Spinal cord (tissue), 10 donors: ENCODE results near the gene TMEM108. TPM values are rescaled to one million over a fixed set of nuclear protein-coding genes. Genes with fewer than 3 reads are reported as not detected.

Source experiments
- DNase-seq, 6 donors: peaks; one replicate each; pipeline versions ENCODE4 v3.0.0 to v3.0.0-alpha.2; 2013 to 2015; ENCODE audit warnings: low spot score in 6 of 6, low read depth in 4 of 6
- H3K27ac ChIP-seq: one replicate; pipeline ENCODE4 v1.5.1; 2013; ENCODE audit warnings: low read depth, low read length, control low read depth
- H3K27me3 ChIP-seq: one replicate; pipeline ENCODE4 v1.6.1; 2013; ENCODE audit warnings: low read length; ENCODE audit not compliant: control insufficient read depth, insufficient read depth
- H3K36me3 ChIP-seq: one replicate; pipeline ENCODE4 v1.6.1; 2013; ENCODE audit warnings: low read length; ENCODE audit not compliant: control insufficient read depth, insufficient read depth
- H3K4me1 ChIP-seq: one replicate; pipeline ENCODE4 v1.6.1; 2013; ENCODE audit warnings: low read length; ENCODE audit not compliant: control insufficient read depth, insufficient read depth
- H3K4me3 ChIP-seq: one replicate; pipeline ENCODE4 v1.5.1; 2013; ENCODE audit warnings: low read depth, low read length, control low read depth
- H3K9me3 ChIP-seq: one replicate; pipeline ENCODE4 v1.6.1; 2013; ENCODE audit warnings: low read length; ENCODE audit not compliant: control insufficient read depth, insufficient read depth
- WGBS: methylation state at CpG from one replicate; pipeline ENCODE4 v1.1.5; 2013; ENCODE audit warnings: missing lambda C conversion rate; ENCODE audit not compliant: insufficient coverage; 5-methylcytosine and 5-hydroxymethylcytosine counted together
- polyA plus RNA-seq, 2 donors: library from polyadenylated mRNA; unstranded; fragments of 120-200 nt; gene quantifications; one replicate each; pipeline ENCODE4 v1.2.1, GENCODE V29; 2013; ENCODE audit not compliant: insufficient read length in 2 of 2
- total RNA-seq, 2 donors: library from RNA; depleted of rRNA in 1 of 2; stranded (reverse); fragments of 120-200 nt in 1 of 2; fragments of >200 nt in 1 of 2; gene quantifications; one replicate each; pipeline versions ENCODE4 v1.2.3 to v1.2.4, GENCODE V29; 2013 to 2014
- donor health status: healthy.

TMEM108 gene
- total and polyA plus RNA-seq, 4 donors, result 6.6 to 75.5 (median 30.5) TPM

DNA sequence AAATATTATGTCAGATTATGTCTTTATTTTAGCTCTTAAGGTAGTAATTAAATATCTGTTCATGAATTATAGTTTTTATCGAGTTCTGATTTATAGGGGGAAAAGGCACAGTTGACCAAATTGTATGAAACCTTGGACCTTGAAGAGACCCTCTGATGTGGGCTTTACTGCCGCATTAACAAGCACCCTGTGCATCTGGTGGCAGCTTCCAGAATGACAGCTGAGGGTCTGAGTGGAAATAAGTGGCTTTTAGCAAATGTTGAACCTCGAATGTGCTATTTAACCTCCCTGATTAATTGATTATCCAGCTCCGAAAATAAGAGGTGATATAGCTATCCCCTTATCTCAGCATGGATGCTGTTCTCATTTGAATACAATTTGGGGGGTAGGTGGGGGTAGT is 87.0 kb downstream of the TMEM108 start:
- H3K27ac ChIP-seq, result peak overlapping the region; percentile 34
- WGBS, result 57% methylated on average over 1 of the region's 4 CpGs
- H3K9me3 ChIP-seq, result no peaks in the 10 kb centered on the region
- no peak overlapping the region for H3K4me3 ChIP-seq
- DNase-seq, result no peak
- peaks cover 6% of the 10 kb centered on the region for H3K4me1 ChIP-seq
- no peaks in the 10 kb centered on the region for H3K27me3 ChIP-seq
- no peaks in the 10 kb centered on the region for H3K36me3 ChIP-seq

DNA sequence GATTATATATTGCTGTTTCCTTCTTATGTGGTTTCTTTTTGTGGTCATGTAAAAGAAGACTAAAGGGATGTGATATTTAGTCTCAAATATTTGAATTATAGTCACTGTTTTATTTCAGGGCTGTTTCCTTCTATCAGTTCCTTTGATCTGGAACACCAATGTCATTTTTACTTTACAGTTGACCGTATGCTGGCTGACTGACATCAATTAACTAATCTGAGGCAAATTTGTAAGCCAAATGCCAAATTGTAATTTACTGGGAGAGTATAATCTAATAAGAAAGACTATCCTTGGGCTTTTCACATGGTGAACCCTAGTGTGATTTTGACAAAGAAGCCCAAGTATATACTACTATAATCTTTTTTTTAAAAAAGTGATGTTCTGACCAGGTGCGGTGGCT is 87.6 kb downstream of the TMEM108 start:
- H3K9me3 ChIP-seq, result no peaks in the 10 kb centered on the region
- H3K4me3 ChIP-seq, result no peak overlapping the region
- peaks cover 6% of the 10 kb centered on the region for H3K4me1 ChIP-seq
- H3K36me3 ChIP-seq, result no peaks in the 10 kb centered on the region
- H3K27ac ChIP-seq, result no peak overlapping the region
- no CpG with 5 or more reads among the region's 2 CpGs for WGBS
- no peak for DNase-seq
- no peaks in the 10 kb centered on the region for H3K27me3 ChIP-seq

DNA sequence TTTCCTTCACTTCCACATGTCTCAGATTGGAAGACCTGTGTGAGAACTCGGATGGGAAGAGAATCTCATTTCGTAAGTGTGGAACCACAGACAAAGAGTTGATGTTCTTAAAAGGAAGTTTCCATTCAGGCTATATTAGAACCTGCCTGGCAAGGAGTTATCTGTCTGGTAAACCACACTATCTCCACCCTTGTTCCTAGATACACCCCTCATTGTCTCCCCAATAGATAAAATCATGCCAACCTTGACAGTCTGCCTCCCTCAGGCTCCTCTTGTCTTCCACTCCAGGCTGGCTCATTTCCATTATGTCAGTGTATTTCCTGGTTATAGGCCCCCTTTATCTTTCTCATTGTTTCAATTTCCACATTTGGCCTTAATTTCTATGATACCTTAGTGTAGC is 89.2 kb downstream of the TMEM108 start:
- Histone ChIP-seq H3K9me3 (no peaks in the 10 kb centered on the region), H3K4me1 (peaks cover 6% of the 10 kb centered on the region), H3K27me3 (no peaks in the 10 kb centered on the region), H3K36me3 (no peaks in the 10 kb centered on the region), H3K4me3 (no peak overlapping the region), H3K27ac (no peak overlapping the region)
- DNase-seq, result no peak
- WGBS, result no CpG with 5 or more reads among the region's 2 CpGs

DNA sequence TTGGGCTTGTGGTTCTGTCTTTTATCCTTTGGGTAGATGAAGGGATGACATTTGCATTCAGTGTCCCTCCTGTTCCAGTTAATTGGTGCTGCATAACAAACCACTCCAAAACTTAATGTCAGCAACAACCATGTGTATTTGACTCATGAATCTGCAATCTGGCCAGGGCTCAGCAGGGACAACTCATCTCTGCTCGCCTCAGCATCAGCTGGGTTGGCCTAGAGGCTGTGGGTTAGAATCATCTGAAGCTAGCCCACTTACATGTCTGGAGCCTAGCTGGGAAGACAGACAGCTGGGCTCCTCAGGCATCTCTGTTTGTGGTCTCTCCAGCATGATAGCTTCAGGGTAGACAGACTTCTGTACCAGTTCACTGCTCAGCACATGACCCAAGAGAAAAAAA is 92.0 kb downstream of the TMEM108 start:
- no peaks in the 10 kb centered on the region for H3K27me3 ChIP-seq
- 22% methylated on average over 1 of the region's 1 CpG for WGBS
- H3K27ac ChIP-seq, result no peak overlapping the region
- no peak overlapping the region for H3K4me3 ChIP-seq
- H3K9me3 ChIP-seq, result no peaks in the 10 kb centered on the region
- DNase-seq, result no peak
- no peaks in the 10 kb centered on the region for H3K36me3 ChIP-seq
- H3K4me1 ChIP-seq, result no peaks in the 10 kb centered on the region

DNA sequence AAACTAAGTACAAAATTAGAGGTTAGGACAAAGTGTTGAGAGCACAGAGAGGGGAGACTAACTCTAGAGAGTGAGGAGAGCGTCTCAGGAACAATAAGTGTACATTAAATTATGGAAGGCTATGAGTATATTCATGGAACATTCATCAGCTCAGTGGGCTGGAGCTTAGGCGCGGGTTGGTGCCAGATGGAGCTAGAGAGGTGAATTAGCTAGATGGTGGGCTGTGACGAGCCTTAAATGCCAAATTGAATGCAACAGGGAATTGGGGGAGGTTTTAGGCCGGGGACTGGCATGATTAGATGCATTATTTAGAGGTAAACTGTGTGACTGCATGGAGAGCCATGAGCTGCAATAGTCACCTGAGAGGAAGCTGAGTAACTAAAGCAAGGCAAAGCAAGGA is 97.1 kb downstream of the TMEM108 start:
- H3K27ac ChIP-seq, result no peak overlapping the region
- DNase-seq, result peak in 1 of 6 donors; percentile 63
- WGBS, result 59% methylated on average over 5 of the region's 5 CpGs
- H3K4me3 ChIP-seq, result no peak overlapping the region
- H3K4me1 ChIP-seq, result no peaks in the 10 kb centered on the region
- H3K36me3 ChIP-seq, result no peaks in the 10 kb centered on the region
- H3K27me3 ChIP-seq, result no peaks in the 10 kb centered on the region
- no peaks in the 10 kb centered on the region for H3K9me3 ChIP-seq

DNA sequence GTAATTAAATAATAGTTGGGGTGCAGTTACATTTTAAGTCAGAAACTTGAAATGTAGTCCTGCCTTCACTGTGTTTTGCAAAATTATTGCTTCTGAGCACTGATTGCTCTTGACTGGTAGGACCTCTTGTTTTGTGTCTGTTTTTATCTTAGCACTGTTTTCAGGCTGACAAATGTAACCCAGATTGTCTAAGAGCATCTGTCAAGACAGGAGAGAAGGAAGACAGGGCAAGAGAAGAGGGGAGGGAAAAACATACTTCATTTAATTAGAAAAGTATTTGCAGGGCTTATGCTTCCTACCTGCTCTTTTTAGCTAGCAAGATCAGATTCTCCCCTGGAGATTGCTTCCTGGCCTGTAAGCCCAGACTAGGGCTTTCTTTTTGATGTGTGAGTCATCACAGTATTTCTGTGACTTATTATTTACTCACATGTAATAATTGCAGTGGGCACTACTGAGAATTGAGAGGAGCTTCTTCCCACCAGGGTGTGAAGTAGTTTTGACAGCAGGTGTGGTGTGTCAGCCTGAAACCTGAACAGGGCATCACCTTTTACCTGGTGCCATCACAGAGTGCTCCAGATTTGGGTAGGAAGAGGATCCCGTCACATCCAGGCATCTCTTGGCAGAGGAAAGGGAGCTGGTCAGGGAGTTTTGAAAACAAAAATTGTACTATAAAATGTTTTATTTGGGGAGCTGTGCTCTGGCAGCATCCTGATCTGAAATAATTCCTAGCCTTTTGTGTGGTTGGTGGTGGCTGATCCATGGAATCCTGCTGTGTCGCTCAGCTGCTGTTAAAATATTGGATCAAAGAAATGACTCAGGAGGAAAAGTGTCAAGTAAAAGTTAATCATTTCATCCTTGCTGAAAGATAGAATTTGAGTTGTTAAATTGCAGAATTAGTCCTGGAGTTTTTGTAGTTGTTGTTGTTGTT is 98.2 kb downstream of the TMEM108 start:
- no peaks in the 10 kb centered on the region for H3K27me3 ChIP-seq
- 96% methylated on average over 2 of the region's 2 CpGs for WGBS
- no peaks in the 10 kb centered on the region for H3K9me3 ChIP-seq
- H3K4me1 ChIP-seq, result no peaks in the 10 kb centered on the region
- DNase-seq, result no peak
- no peak overlapping the region for H3K27ac ChIP-seq
- H3K36me3 ChIP-seq, result no peaks in the 10 kb centered on the region
- H3K4me3 ChIP-seq, result no peak overlapping the region

DNA sequence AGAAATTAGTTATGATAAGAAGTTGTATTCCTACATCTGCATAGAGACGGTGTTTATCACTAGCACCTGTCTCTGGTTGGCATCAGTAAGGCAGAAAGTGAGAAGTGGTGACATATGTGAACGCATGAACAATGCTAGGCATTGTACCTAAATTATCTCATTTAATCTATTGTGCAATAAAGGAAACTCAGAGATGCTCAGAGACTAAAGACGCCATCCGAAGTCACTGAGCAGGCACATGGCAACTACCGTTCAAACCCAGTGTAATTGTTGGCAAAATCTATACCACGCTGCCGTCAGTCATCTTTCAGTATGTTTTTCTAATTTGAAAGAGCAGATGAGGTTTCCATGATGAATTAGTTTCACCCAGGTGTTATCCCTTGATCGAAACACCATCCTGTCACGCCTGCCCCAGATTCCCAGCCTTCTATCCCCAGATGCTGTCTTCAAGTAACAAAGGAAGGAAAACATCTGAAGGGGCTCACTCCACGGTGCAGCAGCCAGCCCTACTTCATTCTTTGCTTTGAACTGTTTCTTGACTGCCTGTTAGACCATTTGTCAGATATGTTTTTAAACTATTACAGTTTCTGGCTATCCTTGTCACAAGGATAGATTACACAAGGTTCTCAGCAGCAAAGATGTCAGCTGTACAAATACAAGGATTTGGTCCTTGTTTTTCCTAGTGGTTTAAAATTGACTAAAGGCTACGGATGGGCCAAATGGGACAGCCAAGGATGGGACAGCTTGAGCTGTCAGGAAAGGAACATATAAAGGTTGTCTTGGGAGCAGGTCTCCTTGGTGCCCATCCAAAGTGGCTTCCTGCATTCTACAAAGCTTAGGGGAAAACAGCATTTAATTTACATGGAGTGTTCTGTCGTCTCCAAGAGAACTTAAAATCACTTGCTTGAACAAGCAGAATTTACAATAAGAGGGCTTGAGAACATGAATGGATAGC is 99.1 kb downstream of the TMEM108 start:
- DNase-seq, result no peak
- no peak overlapping the region for H3K27ac ChIP-seq

DNA sequence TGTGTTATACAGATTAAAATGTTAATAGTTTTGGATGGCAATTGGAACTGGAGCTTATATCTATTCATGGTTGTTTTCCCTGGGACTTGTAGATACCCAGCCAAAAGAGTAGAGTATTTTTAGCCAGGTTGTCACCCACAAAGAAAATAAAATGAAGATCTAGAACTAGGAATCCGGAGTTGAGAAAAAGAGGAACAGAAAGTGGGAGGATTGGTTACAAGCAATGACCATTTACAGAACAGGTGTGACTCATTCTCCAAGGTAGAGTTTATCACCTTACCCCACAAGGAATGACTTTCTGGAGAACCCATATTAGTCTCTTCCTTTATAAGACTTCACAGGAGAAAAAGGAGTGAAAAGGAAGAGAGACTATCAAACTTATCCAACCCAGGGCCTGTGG is 99.8 kb downstream of the TMEM108 start:
- Histone ChIP-seq H3K4me1 (no peaks in the 10 kb centered on the region), H3K4me3 (no peak overlapping the region), H3K9me3 (no peaks in the 10 kb centered on the region), H3K36me3 (no peaks in the 10 kb centered on the region), H3K27ac (no peak overlapping the region), H3K27me3 (no peaks in the 10 kb centered on the region)
- no CpG with 5 or more reads among the region's 1 CpG for WGBS
- DNase-seq, result no peak

More for the DNA sequence above, 99.1 kb downstream of the TMEM108 start:
- 61% methylated on average over 7 of the region's 12 CpGs for WGBS
- H3K27me3 ChIP-seq, result no peaks in the 10 kb centered on the region
- H3K9me3 ChIP-seq, result no peaks in the 10 kb centered on the region
- no peak overlapping the region for H3K4me3 ChIP-seq
- H3K4me1 ChIP-seq, result no peaks in the 10 kb centered on the region
- H3K36me3 ChIP-seq, result no peaks in the 10 kb centered on the region

DNA sequence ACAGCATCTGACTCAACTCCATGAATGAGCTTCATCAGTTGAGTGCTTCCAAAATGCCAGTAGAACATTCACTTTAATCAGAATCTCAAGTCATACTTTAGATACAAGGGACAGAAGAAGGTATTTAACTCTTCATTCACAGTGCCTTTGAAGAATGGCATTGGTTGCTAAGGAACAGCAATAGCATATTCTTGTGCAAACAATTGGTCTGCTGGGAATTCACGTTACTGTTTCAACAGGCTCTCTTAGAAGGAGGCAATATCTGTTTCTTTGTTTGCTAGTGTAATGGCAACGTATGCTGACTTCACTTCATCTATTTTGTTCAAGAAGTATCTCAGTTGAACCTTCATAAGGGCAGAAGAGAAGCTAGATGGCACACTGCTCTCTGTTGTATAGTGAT is 113.9 kb downstream of the TMEM108 start:
- H3K27me3 ChIP-seq, result no peaks in the 10 kb centered on the region
- H3K9me3 ChIP-seq, result no peaks in the 10 kb centered on the region
- H3K27ac ChIP-seq, result no peak overlapping the region
- peak in 1 of 6 donors; percentile 81 for DNase-seq
- no CpG with 5 or more reads among the region's 2 CpGs for WGBS
- no peak overlapping the region for H3K4me3 ChIP-seq
- H3K4me1 ChIP-seq, result no peaks in the 10 kb centered on the region
- H3K36me3 ChIP-seq, result no peaks in the 10 kb centered on the region
